A549 treated with AZD9567 at 1 μM for 4 hours (cell line): ENCODE results near the gene SLC35F1. TPM values are rescaled to one million over a fixed set of nuclear protein-coding genes. Genes with fewer than 3 reads are reported as not detected.

Source experiments
- total RNA-seq: library from RNA; stranded (reverse); fragments of 200-300 nt; extraction: Qiagen RNA extraction; gene quantifications from 5 replicates; pipeline ENCODE4 v1.2.3, GENCODE V29; 2022; ENCODE audit not compliant: insufficient read depth

The SLC35F1 gene
- total RNA-seq, result 0.02 TPM in 2 of 5 replicates, not detected in the others

DNA sequence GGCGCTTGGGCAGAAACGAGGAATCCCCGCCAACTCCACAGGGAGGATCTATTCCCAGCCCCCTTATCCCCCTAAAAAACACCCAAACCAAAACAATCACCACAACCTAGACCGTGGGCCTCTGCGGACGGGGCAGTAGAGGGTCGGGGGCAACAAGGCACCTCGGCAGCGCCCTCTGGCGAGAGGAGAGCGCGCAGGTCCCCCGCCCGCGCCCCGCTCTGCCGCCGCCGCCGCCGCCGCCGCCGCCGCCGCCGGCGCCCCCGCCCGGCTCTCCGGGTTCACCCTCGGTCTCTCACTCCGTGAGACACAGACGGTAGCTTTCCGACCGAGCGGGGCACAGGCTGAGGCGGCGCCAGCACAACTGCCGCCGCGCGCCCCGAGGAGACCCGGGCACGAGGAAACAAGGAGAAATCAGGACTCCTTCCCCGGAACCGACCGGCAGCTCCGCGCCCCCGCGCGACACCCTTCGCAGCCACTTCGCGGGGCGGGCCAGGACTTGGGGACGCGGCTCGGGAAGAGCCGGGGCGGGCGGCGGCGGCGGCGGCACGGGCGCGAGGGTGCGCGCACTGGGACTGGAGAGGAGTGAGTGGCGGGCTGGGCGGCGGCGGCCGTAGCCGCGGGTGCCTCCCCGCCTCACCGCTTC is at the start of gene SLC35F1:
Gene SLC35F1 (plus strand): TSS at position 307 of the 643 bp plus-strand sequence.

Other genes starting within 250 kb of the SLC35F1 start
- gene NUS1, start 231.8 kb upstream of the SLC35F1 start, total RNA-seq, result 23.5 to 36.4 TPM (median 28.0 TPM) in 5 replicates